ENCODE measurements around the gene PTGER3.

The PTGER3 gene

GRCh38 chr1:71047635-71048607 lies at the start of gene PTGER3:
TSS of gene PTGER3 (minus strand) at chr1:71047816. CDS start at chr1:71047577, 239 bp downstream.
- in situ Hi-C loops (cut with MboI; ENCODE audit: low pct_unique_long_range_greater_than_20kb, low sequenced_read_pairs): loop anchor here (25.0 kb wide), 1 partner anchor 511 kb away; no protein-coding TSS in a partner anchor
- peak; percentile 28 for DNase-seq

- in situ Hi-C loops (cut with MboI; ENCODE audit: low pct_unique_long_range_greater_than_20kb, low sequenced_read_pairs): no loop called here
- no peak for DNase-seq
Measured at GRCh38 chr1:71094913-71095312, 47.3 kb upstream of the PTGER3 start.

DNA sequence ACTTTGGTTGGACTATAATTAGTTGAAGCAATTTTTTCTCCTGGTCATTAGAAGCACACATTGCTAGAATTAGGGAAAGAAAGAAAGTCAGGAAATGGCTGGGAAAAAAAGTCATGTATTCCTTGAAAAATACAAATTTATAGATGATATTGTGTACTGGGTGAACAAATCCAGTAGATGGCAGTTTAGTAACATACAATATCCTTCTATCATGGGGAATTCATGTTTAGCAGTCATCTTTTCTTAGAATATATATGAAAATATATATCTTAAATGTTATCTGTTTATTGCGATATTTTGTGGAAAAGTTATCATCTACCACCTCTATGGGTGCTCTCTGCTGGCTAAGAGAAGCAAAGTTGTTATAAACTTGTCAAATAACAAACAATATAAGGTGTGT lies 46.3 kb upstream of the PTGER3 start:
- in situ Hi-C loops (cut with MboI; ENCODE audit: low pct_unique_long_range_greater_than_20kb, low sequenced_read_pairs): no loop called here
- peak; percentile 40 for DNase-seq

DNA sequence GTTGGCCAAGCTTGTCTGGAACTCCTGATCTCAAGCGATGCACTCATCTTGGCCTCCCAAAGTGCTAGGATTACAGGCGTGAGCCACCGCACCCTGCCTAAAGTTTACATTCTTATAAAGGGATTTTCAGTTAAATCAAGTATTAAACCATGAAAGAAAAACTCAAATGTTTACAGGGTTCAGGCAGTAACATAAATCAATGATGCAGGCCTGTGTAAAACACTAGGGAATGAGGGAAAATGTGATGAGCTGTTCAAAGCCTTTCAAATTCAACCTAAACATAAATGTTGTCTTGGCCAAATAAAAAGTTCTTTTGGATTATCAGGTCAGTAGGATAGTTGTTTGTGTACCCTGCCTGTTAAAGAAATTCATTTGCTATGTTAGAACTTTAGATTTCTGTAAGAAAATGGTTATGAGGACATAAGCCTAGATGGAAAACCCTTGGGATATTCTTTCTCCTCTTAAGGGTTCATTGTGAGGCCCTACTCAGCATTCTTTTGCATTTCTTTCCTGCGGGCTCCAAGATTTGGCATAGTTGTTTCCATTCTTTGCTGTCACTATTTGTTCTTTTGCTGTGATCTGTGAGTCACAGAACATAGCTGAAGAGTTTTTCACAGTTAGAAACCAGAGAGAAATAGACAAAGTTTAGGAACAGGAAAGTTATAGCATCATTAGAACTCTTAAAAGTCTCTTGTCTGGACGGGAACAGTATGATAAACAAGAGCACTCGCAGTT lies 42.1 kb upstream of the PTGER3 start:
- no peak for DNase-seq
- in situ Hi-C loops (cut with MboI; ENCODE audit: low pct_unique_long_range_greater_than_20kb, low sequenced_read_pairs): no loop called here

DNA sequence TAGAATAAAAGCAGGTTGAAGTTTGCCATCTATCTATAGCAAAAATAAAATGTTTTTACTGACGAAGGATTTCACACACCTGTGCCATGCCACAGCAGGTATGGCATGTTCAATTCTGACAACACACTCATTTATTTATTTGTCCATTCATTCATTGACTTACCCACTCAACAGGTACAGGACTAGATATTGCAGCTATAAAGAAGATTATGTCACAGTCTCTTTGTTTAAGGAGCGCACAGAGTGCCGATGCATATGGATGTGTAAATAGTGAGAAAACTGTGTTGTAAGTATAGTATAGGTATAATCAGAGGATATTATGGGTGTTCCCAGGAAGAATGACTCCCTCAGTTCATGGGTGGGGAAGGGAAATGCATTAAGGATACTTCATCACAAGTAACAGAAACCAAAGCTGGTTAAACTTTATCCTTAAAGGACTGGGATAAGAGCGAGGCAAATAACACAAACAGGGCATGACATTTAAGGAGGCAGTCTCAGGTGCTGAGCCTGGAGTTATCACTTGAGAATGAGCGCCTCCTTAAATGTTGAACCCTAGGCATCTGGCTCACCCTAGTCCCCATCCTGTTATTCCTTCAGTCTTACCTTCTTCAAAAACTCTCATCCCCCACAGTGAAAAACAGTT lies 41.1 kb upstream of the PTGER3 start:
- DNase-seq: no peak
- in situ Hi-C loops (cut with MboI; ENCODE audit: low pct_unique_long_range_greater_than_20kb, low sequenced_read_pairs): no loop called here

DNA sequence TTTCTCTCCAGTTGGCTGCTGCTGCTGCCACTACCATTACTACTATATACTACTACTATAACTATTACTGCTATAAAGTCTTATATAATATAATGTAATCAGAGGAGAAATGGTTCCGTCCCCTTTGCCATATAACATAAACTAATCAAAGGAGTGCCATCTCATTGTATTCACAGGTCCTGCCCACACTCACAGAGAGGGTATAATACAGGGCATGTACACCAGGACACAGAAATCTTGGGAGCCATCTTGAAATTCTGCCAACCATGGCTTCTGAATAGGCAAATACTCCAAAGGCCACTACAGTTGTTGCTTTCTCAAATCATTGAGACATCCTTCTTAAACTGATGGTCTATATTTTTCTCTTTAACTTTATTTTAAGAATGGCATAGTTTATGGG lies 40.1 kb upstream of the PTGER3 start:
- no peak for DNase-seq
- in situ Hi-C loops (cut with MboI; ENCODE audit: low pct_unique_long_range_greater_than_20kb, low sequenced_read_pairs): no loop called here

GRCh38 chr1:71087060-71087459 lies 39.4 kb upstream of the PTGER3 start:
- no peak for DNase-seq
- in situ Hi-C loops (cut with MboI; ENCODE audit: low pct_unique_long_range_greater_than_20kb, low sequenced_read_pairs): no loop called here

DNA sequence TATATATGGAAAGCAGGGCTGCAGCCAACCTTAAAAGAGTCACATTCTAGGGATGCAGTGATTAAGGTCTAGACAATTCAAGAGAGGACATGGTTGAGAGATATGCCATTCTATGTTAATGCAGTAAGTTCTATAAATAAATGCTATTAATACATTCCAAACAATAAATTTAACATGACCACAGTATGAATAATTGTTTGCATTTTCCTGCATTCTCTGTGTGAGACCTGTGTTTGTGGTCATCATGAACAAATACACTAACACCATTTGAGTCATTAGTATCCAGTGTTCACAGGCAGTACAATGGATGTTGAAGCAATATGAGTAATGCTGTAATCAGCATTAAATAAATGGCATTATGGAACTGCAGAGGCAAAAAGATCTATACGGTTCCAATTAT lies 38.7 kb upstream of the PTGER3 start:
- in situ Hi-C loops (cut with MboI; ENCODE audit: low pct_unique_long_range_greater_than_20kb, low sequenced_read_pairs): no loop called here
- DNase-seq: no peak

DNA sequence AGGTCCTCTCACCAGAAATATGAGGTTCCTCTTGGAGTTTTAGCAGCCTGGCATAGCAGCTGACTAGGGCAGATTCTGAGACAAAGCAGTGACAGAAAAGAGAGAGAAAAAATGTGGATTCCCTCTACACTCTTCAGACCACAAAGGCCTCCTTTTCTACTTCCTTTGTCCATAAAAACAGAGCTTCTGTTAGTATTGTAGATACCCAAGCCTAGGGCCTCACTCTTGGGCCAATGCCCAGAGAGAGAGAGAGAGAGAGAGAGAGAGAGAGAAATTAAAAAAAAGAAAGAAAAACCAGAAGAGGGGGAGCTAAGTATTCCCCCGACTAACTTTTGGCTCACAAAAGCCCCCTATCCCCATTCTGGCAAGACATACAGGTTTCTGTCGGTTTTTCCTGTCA lies 35.7 kb upstream of the PTGER3 start:
- in situ Hi-C loops (cut with MboI; ENCODE audit: low pct_unique_long_range_greater_than_20kb, low sequenced_read_pairs): no loop called here
- DNase-seq: no peak

GRCh38 chr1:71081697-71082080 lies 34.1 kb upstream of the PTGER3 start:
- in situ Hi-C loops (cut with MboI; ENCODE audit: low pct_unique_long_range_greater_than_20kb, low sequenced_read_pairs): no loop called here
- no peak for DNase-seq

DNA sequence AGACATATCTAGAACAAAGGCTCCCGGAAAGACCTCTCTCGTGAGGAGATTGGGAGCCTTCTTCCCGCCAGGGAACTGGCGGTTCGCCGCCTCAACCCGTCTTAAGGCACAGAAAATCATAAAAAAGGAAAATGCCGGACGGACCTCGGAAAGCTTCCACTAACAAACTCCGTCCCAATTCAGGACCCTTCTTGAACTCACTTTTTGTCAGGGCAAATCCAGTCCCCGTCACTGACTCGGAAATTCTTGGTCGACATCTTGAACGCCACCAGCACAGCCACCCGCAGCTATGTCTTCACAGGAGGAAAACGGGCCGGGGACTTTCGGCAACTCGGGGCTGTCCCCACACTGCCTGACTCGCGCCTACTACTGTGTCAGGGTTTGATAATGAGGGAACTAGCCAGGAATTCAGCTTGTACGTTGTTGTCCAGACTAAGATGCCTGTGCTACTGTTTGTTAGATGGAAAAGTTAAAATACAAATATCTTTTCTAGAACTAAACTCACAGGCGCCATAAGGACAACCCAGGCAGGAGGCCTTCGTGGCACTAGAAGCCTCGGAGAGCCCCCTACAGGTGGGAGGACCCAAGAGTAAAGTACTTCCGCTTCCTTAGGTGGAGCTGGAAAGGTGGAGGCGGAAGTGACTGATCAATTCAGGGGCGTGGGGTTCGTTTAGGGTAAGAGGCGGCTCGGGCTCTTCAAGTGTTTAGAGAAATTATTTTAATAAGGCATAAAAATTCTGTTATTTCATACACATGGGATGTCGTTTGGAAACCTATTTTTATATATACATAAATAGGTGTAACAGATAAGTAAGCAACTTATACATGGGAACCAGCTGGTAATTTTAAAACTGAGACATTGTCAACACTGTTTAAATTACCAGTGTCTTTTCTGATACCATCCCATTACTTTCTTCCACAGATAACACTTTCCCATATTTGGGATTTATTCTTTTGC lies 33.4 kb upstream of the PTGER3 start, which contains the start of gene ZRANB2:
Gene ZRANB2, minus strand, starts transcription at position 297 of the 958 bp plus-strand sequence. Its CDS starts 40 bp downstream, at position 257.
- in situ Hi-C loops (cut with MboI; ENCODE audit: low pct_unique_long_range_greater_than_20kb, low sequenced_read_pairs): no loop called here

GRCh38 chr1:71080230-71080738 lies 32.7 kb upstream of the PTGER3 start:
- peak; percentile 33 for DNase-seq
- in situ Hi-C loops (cut with MboI; ENCODE audit: low pct_unique_long_range_greater_than_20kb, low sequenced_read_pairs): no loop called here

More for the DNA sequence above, 33.4 kb upstream of the PTGER3 start, which contains the start of gene ZRANB2:
- peak; percentile 97 for DNase-seq

DNA sequence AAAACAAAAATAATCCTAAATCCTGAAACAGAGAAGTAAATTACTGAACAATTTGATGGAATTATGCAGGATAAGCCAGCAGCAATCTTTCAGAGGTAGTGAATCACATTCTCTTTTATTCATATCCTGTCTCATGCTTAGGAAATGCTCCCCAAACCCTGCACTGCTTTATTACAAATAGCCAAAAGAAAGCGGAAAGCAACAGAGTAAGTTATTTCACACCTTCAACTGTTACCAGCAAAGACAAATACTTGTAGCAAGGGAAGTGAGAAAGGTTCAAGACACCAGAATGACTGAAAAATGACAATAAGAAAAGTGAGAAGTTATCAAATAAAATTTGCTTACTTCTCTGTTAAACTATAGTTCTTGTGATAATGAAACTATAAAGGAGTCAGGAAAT lies 27.1 kb upstream of the PTGER3 start:
- no peak for DNase-seq
- in situ Hi-C loops (cut with MboI; ENCODE audit: low pct_unique_long_range_greater_than_20kb, low sequenced_read_pairs): no loop called here

GRCh38 chr1:71072273-71072672 lies 24.7 kb upstream of the PTGER3 start:
- in situ Hi-C loops (cut with MboI; ENCODE audit: low pct_unique_long_range_greater_than_20kb, low sequenced_read_pairs): no loop called here
- no peak for DNase-seq

DNA sequence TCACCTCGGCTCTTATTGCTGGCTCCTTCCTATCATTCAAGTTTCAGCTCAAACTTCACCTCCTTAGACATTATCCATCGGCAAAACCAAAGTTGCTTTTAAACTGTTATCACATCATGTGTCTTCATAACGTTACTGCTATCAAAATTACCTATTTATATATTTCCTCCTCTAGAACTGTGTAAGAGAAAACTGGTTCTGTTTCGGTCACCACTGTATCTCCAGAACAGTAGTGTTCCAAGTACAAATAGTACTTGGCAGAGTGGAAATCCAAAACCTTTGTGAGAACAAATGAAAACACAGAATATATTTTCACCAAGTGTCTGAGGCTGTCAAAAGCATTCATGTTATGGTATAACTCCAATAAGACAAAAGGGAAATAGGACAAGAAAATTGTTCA lies 24.1 kb upstream of the PTGER3 start:
- in situ Hi-C loops (cut with MboI; ENCODE audit: low pct_unique_long_range_greater_than_20kb, low sequenced_read_pairs): no loop called here
- DNase-seq: no peak

- no peak for DNase-seq
- in situ Hi-C loops (cut with MboI; ENCODE audit: low pct_unique_long_range_greater_than_20kb, low sequenced_read_pairs): no loop called here
Measured at GRCh38 chr1:71068325-71069240, 21.0 kb upstream of the PTGER3 start.

GRCh38 chr1:71054791-71055190 lies 7.2 kb upstream of the PTGER3 start:
- in situ Hi-C loops (cut with MboI; ENCODE audit: low pct_unique_long_range_greater_than_20kb, low sequenced_read_pairs): no loop called here
- no peak for DNase-seq
